Measurements from ENCODE around the gene GALNT18. TPM values are rescaled to one million over a fixed set of nuclear protein-coding genes. Genes with fewer than 3 reads are reported as not detected.

The GALNT18 gene
- total RNA-seq, 1 experiment from 2014 or later, result 25.3 TPM

- Histone ChIP-seq H3K36me3 (no peaks in the 10 kb centered on the region), H3K9me3 (no peaks in the 10 kb centered on the region), H3K4me3 (no peak overlapping the region), H3K27me3 (no peaks in the 10 kb centered on the region)
- no peak for DNase-seq
Measured at GRCh38 chr11:11348303-11348702, 273.5 kb downstream of the GALNT18 start.

GRCh38 chr11:11347592-11347991, 274.2 kb downstream of the GALNT18 start:
- Histone ChIP-seq H3K36me3 (no peaks in the 10 kb centered on the region), H3K27me3 (no peaks in the 10 kb centered on the region), H3K9me3 (no peaks in the 10 kb centered on the region), H3K4me3 (no peak overlapping the region)
- DNase-seq, result peak; percentile 67

GRCh38 chr11:11346303-11346702, 275.5 kb downstream of the GALNT18 start:
- no peak overlapping the region for H3K4me3 ChIP-seq
- H3K36me3 ChIP-seq, result no peaks in the 10 kb centered on the region
- H3K27me3 ChIP-seq, result no peaks in the 10 kb centered on the region
- H3K9me3 ChIP-seq, result no peaks in the 10 kb centered on the region
- no peak for DNase-seq

- Histone ChIP-seq H3K9me3 (no peaks in the 10 kb centered on the region), H3K4me3 (no peak overlapping the region), H3K27me3 (no peaks in the 10 kb centered on the region), H3K36me3 (no peaks in the 10 kb centered on the region)
- no peak for DNase-seq
Measured at GRCh38 chr11:11345099-11345498, 276.7 kb downstream of the GALNT18 start.

GRCh38 chr11:11344045-11344444, 277.8 kb downstream of the GALNT18 start:
- H3K27me3 ChIP-seq, result no peaks in the 10 kb centered on the region
- DNase-seq, result no peak
- no peak overlapping the region for H3K4me3 ChIP-seq
- no peaks in the 10 kb centered on the region for H3K9me3 ChIP-seq
- H3K36me3 ChIP-seq, result no peaks in the 10 kb centered on the region

GRCh38 chr11:11338304-11338703, 283.5 kb downstream of the GALNT18 start:
- no peaks in the 10 kb centered on the region for H3K9me3 ChIP-seq
- H3K36me3 ChIP-seq, result no peaks in the 10 kb centered on the region; the same call in 1 of the 2 replicates
- no peaks in the 10 kb centered on the region for H3K27me3 ChIP-seq
- H3K4me3 ChIP-seq, result no peak overlapping the region
- no peak for DNase-seq

- Histone ChIP-seq H3K27me3 (no peaks in the 10 kb centered on the region), H3K4me3 (no peak overlapping the region)
- DNase-seq, result no peak
Measured at GRCh38 chr11:11336664-11337063, 285.1 kb downstream of the GALNT18 start.

GRCh38 chr11:11335043-11335442, 286.8 kb downstream of the GALNT18 start:
- H3K4me3 ChIP-seq, result no peak overlapping the region
- H3K36me3 ChIP-seq, result no peaks in the 10 kb centered on the region; the same call in 1 of the 2 replicates
- no peak for DNase-seq
- H3K9me3 ChIP-seq, result no peaks in the 10 kb centered on the region
- H3K27me3 ChIP-seq, result no peaks in the 10 kb centered on the region

More at GRCh38 chr11:11336664-11337063, 285.1 kb downstream of the GALNT18 start:
- Histone ChIP-seq H3K9me3 (no peaks in the 10 kb centered on the region), H3K36me3 (no peaks in the 10 kb centered on the region; the same call in 1 of the 2 replicates)

GRCh38 chr11:11334607-11335006, 287.2 kb downstream of the GALNT18 start:
- DNase-seq, result no peak
- Histone ChIP-seq H3K4me3 (no peak overlapping the region), H3K36me3 (no peaks in the 10 kb centered on the region; the same call in 1 of the 2 replicates), H3K9me3 (no peaks in the 10 kb centered on the region), H3K27me3 (no peaks in the 10 kb centered on the region)

- DNase-seq, result no peak
- Histone ChIP-seq H3K9me3 (no peaks in the 10 kb centered on the region), H3K27me3 (no peaks in the 10 kb centered on the region), H3K36me3 (no peaks in the 10 kb centered on the region; the same call in 1 of the 2 replicates), H3K4me3 (no peak overlapping the region)
Measured at GRCh38 chr11:11332141-11332710, 289.6 kb downstream of the GALNT18 start.

- Histone ChIP-seq H3K4me3 (no peak overlapping the region), H3K36me3 (peaks cover 9% of the 10 kb centered on the region), H3K9me3 (no peaks in the 10 kb centered on the region), H3K27me3 (no peaks in the 10 kb centered on the region)
- DNase-seq, result no peak
Measured at GRCh38 chr11:11329062-11329806, 292.6 kb downstream of the GALNT18 start.

- peaks cover 6% of the 10 kb centered on the region for H3K9me3 ChIP-seq
- no peak for DNase-seq
Measured at GRCh38 chr11:11324090-11324489, 297.7 kb downstream of the GALNT18 start.

GRCh38 chr11:11322101-11322500, 299.7 kb downstream of the GALNT18 start:
- H3K4me3 ChIP-seq, result no peak overlapping the region
- H3K27me3 ChIP-seq, result no peaks in the 10 kb centered on the region
- no peak for DNase-seq
- H3K36me3 ChIP-seq, result peaks cover 15% of the 10 kb centered on the region
- peaks cover 6% of the 10 kb centered on the region for H3K9me3 ChIP-seq

More at GRCh38 chr11:11324090-11324489, 297.7 kb downstream of the GALNT18 start:
- peaks cover 15% of the 10 kb centered on the region for H3K36me3 ChIP-seq
- H3K4me3 ChIP-seq, result no peak overlapping the region
- no peaks in the 10 kb centered on the region for H3K27me3 ChIP-seq

GRCh38 chr11:11320825-11321224, 301.0 kb downstream of the GALNT18 start:
- H3K36me3 ChIP-seq, result peaks cover 11% of the 10 kb centered on the region
- no peaks in the 10 kb centered on the region for H3K27me3 ChIP-seq
- no peak for DNase-seq
- H3K4me3 ChIP-seq, result no peak overlapping the region
- H3K9me3 ChIP-seq, result peaks cover 6% of the 10 kb centered on the region

- Histone ChIP-seq H3K4me3 (no peak overlapping the region), H3K9me3 (peaks cover 4% of the 10 kb centered on the region), H3K27me3 (no peaks in the 10 kb centered on the region), H3K36me3 (peaks cover 3% of the 10 kb centered on the region; the same call in 1 of the 2 replicates)
- DNase-seq, result no peak
Measured at GRCh38 chr11:11318961-11319360, 302.8 kb downstream of the GALNT18 start.

GRCh38 chr11:11318461-11318860, 303.3 kb downstream of the GALNT18 start:
- H3K4me3 ChIP-seq, result no peak overlapping the region
- no peaks in the 10 kb centered on the region for H3K36me3 ChIP-seq
- no peaks in the 10 kb centered on the region; the same call in 1 of the 2 replicates for H3K9me3 ChIP-seq
- no peaks in the 10 kb centered on the region for H3K27me3 ChIP-seq
- DNase-seq, result no peak

- H3K4me3 ChIP-seq, result no peak overlapping the region
- H3K27me3 ChIP-seq, result no peaks in the 10 kb centered on the region
- H3K36me3 ChIP-seq, result no peaks in the 10 kb centered on the region
- no peaks in the 10 kb centered on the region for H3K9me3 ChIP-seq
- no peak for DNase-seq
Measured at GRCh38 chr11:11316651-11317230, 305.1 kb downstream of the GALNT18 start.

Measured in MG63 (cell line).